Activated CD4-positive, alpha-beta T cell treated with anti-CD3 and anti-CD28 coated beads for 36 hours (primary cell): ENCODE data around the gene SPIN1. TPM values are rescaled to one million over a fixed set of nuclear protein-coding genes. Genes with fewer than 3 reads are reported as not detected.

Experiments
- total RNA-seq, 2 experiments: library from RNA; stranded (reverse); gene quantifications; one replicate each; pipeline ENCODE4 v1.2.3, GENCODE V29; 2021

The SPIN1 gene
- total RNA-seq, 2 experiments from 2014 or later: 17.9 to 22.1 TPM

Other genes with a start within 250 kb of the SPIN1 start
- gene SPATA31C2, start 250.0 kb upstream of the SPIN1 start, total RNA-seq: under 1 TPM in 1 of 2 experiments, not detected in 1; 0.09 TPM
- gene NXNL2, start 146.7 kb downstream of the SPIN1 start, total RNA-seq: not detected